Measurements from ENCODE around the gene MLX.

GRCh38 chr17:42520540-42520951, 46.4 kb upstream of the MLX start:
- TF ChIP-seq CTCF (IDR thresholded peaks at IDR 0.05) = peak in 1 of 6 experiments; percentile 16
- peak in 1 of 2 donors; percentile 25 for TF ChIP-seq POLR2A (IDR thresholded peaks at IDR 0.05)
